HEK293 (cell line): ENCODE measurements around the gene CCR5AS.
A peak's percentile ranks its signal among the peaks of the same experiment; 100 is the strongest.

ENCODE experiments used
- CTCF ChIA-PET: fragments of 350-600 bp; formaldehyde crosslinking; extraction: SDS; loops from one replicate; lab custom pipeline; 2021; ENCODE audit warnings: antibody characterized with exemption; lab: Yijun Ruan, JAX
- POLR2A ChIA-PET: fragments of 300-600 bp; formaldehyde crosslinking; extraction: SDS; loops from one replicate; lab custom pipeline; 2020; ENCODE audit warnings: antibody characterized with exemption, inconsistent platforms; lab: Yijun Ruan, JAX
- H3K27ac ChIP-seq: fragments of 200-500 bp; sonication (Bioruptor generic); 2 replicates; pipeline ENCODE4 v1.5.1; 2014; ENCODE audit warnings: low read depth, low read length, control low read depth, inconsistent platforms; ENCODE audit errors: extremely low read depth
- H3K36me3 ChIP-seq, 2 experiments: fragments of 200-500 bp in 1 of 2; sonication (Bioruptor generic) in 1 of 2; 1 replicate in 1 of 2; 2 replicates in 1 of 2; pipeline ENCODE4 v1.5.1; 2014 to 2017; ENCODE audit warnings: inconsistent platforms in 2 of 2, low read length in 2 of 2; ENCODE audit not compliant: control insufficient read depth in 2 of 2, insufficient read depth in 1 of 2
- H3K4me1 ChIP-seq: fragments of 200-500 bp; sonication (Bioruptor generic); 2 replicates; pipeline ENCODE4 v1.5.1; 2014; ENCODE audit warnings: mild to moderate bottlenecking, low read length, inconsistent platforms; ENCODE audit not compliant: control insufficient read depth, insufficient read depth
- H3K4me3 ChIP-seq: 2 replicates; pipeline ENCODE4 v1.5.1; 2011; ENCODE audit warnings: low read depth, mild to moderate bottlenecking, control low read depth, low read length, moderate library complexity
- H3K9me3 ChIP-seq: fragments of 200-500 bp; sonication (Bioruptor generic); 2 replicates; pipeline ENCODE4 v1.5.1; 2014; ENCODE audit warnings: low read depth, low read length, inconsistent platforms; ENCODE audit not compliant: control insufficient read depth, insufficient read depth
- CTCF ChIP-seq: fragments of 450-650 bp; formaldehyde crosslinking; IDR thresholded peaks from 2 replicates; pipeline ENCODE4 v1.5.1; 2016; ENCODE audit warnings: missing biosample characterization, missing genetic modification characterization
- ELK4 ChIP-seq: IDR thresholded peaks from 2 replicates; pipeline ENCODE4 v1.6.1; 2011; ENCODE audit warnings: mild to moderate bottlenecking, low read depth, low read length, borderline replicate concordance
- GLIS1 ChIP-seq: fragments of 450-650 bp; formaldehyde crosslinking; IDR thresholded peaks from 2 replicates; pipeline ENCODE4 v1.5.1; 2016; ENCODE audit warnings: missing biosample characterization, missing genetic modification characterization
- HOXD13 ChIP-seq: sonication (generic); formaldehyde crosslinking; IDR thresholded peaks from 2 replicates; pipeline ENCODE4 v1.8.0; 2022; ENCODE audit warnings: missing genetic modification reagents, borderline replicate concordance
- KLF7 ChIP-seq: fragments of 450-650 bp; formaldehyde crosslinking; IDR thresholded peaks from 2 replicates; pipeline ENCODE4 v1.5.1; 2016; ENCODE audit warnings: missing biosample characterization, missing genetic modification characterization, borderline replicate concordance
- ZBTB48 ChIP-seq: fragments of 450-650 bp; formaldehyde crosslinking; IDR thresholded peaks from 2 replicates; pipeline ENCODE4 v1.5.1; 2016; ENCODE audit warnings: missing biosample characterization, missing genetic modification characterization
- ZNF169 ChIP-seq: fragments of 450-650 bp; formaldehyde crosslinking; IDR thresholded peaks from 2 replicates; pipeline ENCODE4 v1.5.1; 2016; ENCODE audit warnings: missing biosample characterization, missing genetic modification characterization
- ZNF23 ChIP-seq: fragments of 450-650 bp; formaldehyde crosslinking; IDR thresholded peaks from 2 replicates; pipeline ENCODE4 v1.5.1; 2016; ENCODE audit warnings: missing biosample characterization, missing genetic modification characterization, borderline replicate concordance
- ZNF24 ChIP-seq: fragments of 450-650 bp; formaldehyde crosslinking; IDR thresholded peaks from 2 replicates; pipeline ENCODE4 v1.5.1; 2016; ENCODE audit warnings: missing biosample characterization, missing genetic modification characterization
- ZNF335 ChIP-seq: fragments of 450-650 bp; formaldehyde crosslinking; conservative IDR thresholded peaks from 2 replicates; pipeline ENCODE4 v1.5.1; 2016; ENCODE audit warnings: missing biosample characterization, missing genetic modification characterization
- ZNF404 ChIP-seq: fragments of 450-650 bp; formaldehyde crosslinking; IDR thresholded peaks from 2 replicates; pipeline ENCODE4 v1.5.1; 2017; ENCODE audit warnings: missing biosample characterization, missing genetic modification characterization
- ZNF426 ChIP-seq: fragments of 450-650 bp; formaldehyde crosslinking; IDR thresholded peaks from 2 replicates; pipeline ENCODE4 v1.5.1; 2017; ENCODE audit warnings: missing biosample characterization, missing genetic modification characterization, mild to moderate bottlenecking, inconsistent platforms, moderate library complexity
- ZNF501 ChIP-seq: fragments of 450-650 bp; formaldehyde crosslinking; IDR thresholded peaks from 2 replicates; pipeline ENCODE4 v1.5.1; 2016; ENCODE audit warnings: missing biosample characterization, missing genetic modification characterization
- ZNF571 ChIP-seq: fragments of 450-650 bp; formaldehyde crosslinking; IDR thresholded peaks from 2 replicates; pipeline ENCODE4 v1.5.0; 2017; ENCODE audit warnings: missing biosample characterization, missing genetic modification characterization
- ZNF654 ChIP-seq: fragments of 450-650 bp; formaldehyde crosslinking; IDR thresholded peaks from 2 replicates; pipeline ENCODE4 v1.5.1; 2016; ENCODE audit warnings: low read depth, missing biosample characterization, missing genetic modification characterization
- ZNF768 ChIP-seq: fragments of 450-650 bp; formaldehyde crosslinking; IDR thresholded peaks from 2 replicates; pipeline ENCODE4 v1.5.1; 2018; ENCODE audit warnings: missing biosample characterization, mild to moderate bottlenecking, missing genetic modification characterization
- ZNF785 ChIP-seq: fragments of 450-650 bp; formaldehyde crosslinking; IDR thresholded peaks from 2 replicates; pipeline ENCODE4 v1.5.1; 2016; ENCODE audit warnings: missing biosample characterization, missing genetic modification characterization
- ZSCAN16 ChIP-seq: fragments of 450-650 bp; formaldehyde crosslinking; IDR thresholded peaks from 2 replicates; pipeline ENCODE4 v1.5.1; 2016; ENCODE audit warnings: missing biosample characterization, missing genetic modification characterization
- ZSCAN30 ChIP-seq: fragments of 450-650 bp; IDR thresholded peaks from 2 replicates; pipeline ENCODE4 v1.5.1; 2018; ENCODE audit warnings: missing biosample characterization, mild to moderate bottlenecking, missing genetic modification characterization, moderate library complexity
- TF ChIP-seq, protein P1 (sequence below): fragments of 450-650 bp; formaldehyde crosslinking; IDR thresholded peaks from 2 replicates; pipeline ENCODE4 v1.5.1; 2017; ENCODE audit warnings: missing biosample characterization, missing genetic modification characterization
- TF ChIP-seq, protein P2 (sequence below): fragments of 450-650 bp; formaldehyde crosslinking; IDR thresholded peaks from 2 replicates; pipeline ENCODE4 v1.5.1; 2017; ENCODE audit warnings: missing biosample characterization, missing genetic modification characterization

Gene CCR5AS

GRCh38 chr3:46372492-46373359, 34.1 kb downstream of the CCR5AS start:
- Histone ChIP-seq H3K9me3 (no peaks in the 10 kb centered on the region), H3K4me1 (no peaks in the 10 kb centered on the region), H3K27ac (no peak overlapping the region), H3K4me3 (no peak overlapping the region)
- POLR2A ChIA-PET: no interaction called here
- TF ChIP-seq ZSCAN16 (tag by site-specific recombination) (no peak), CTCF (tag by site-specific recombination) (0 out of 2 replicates have a peak, but pooled peaks have one; percentile 9), HOXD13 (CRISPR knock-in tag) (no peak), ZNF654 (peak; percentile 60), ZNF169 (tag by site-specific recombination) (no peak)
- TF ChIP-seq, all 188 proteins: peak for 2
- no peaks in the 10 kb centered on the region for H3K36me3 ChIP-seq
- CTCF ChIA-PET: interaction anchor here (0.7 to 4.6 kb wide), 6 partner anchors 62 to 284 kb away, joined by 3 to 21 read pairs (median 4); no protein-coding TSS in a partner anchor

DNA sequence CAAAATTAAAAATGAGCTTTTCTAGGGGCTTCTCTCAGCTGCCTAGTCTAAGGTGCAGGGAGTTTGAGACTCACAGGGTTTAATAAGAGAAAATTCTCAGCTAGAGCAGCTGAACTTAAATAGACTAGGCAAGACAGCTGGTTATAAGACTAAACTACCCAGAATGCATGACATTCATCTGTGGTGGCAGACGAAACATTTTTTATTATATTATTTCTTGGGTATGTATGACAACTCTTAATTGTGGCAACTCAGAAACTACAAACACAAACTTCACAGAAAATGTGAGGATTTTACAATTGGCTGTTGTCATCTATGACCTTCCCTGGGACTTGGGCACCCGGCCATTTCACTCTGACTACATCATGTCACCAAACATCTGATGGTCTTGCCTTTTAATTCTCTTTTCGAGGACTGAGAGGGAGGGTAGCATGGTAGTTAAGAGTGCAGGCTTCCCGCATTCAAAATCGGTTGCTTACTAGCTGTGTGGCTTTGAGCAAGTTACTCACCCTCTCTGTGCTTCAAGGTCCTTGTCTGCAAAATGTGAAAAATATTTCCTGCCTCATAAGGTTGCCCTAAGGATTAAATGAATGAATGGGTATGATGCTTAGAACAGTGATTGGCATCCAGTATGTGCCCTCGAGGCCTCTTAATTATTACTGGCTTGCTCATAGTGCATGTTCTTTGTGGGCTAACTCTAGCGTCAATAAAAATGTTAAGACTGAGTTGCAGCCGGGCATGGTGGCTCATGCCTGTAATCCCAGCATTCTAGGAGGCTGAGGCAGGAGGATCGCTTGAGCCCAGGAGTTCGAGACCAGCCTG, 35.1 kb downstream of the CCR5AS start:
- Histone ChIP-seq H3K36me3 (no peaks in the 10 kb centered on the region), H3K27ac (no peak overlapping the region), H3K9me3 (no peaks in the 10 kb centered on the region), H3K4me1 (no peaks in the 10 kb centered on the region), H3K4me3 (no peak overlapping the region)
- POLR2A ChIA-PET: no interaction called here
- CTCF ChIA-PET: interaction anchor here (0.6 to 4.6 kb wide), 8 partner anchors 95 to 706 kb away, joined by 3 to 21 read pairs (median 4); no protein-coding TSS in a partner anchor
- TF ChIP-seq ZNF785 (no peak), ZSCAN16 (tag by site-specific recombination) (no peak), ZNF768 (0 out of 2 replicates have a peak, but pooled peaks have one; percentile 14)

DNA sequence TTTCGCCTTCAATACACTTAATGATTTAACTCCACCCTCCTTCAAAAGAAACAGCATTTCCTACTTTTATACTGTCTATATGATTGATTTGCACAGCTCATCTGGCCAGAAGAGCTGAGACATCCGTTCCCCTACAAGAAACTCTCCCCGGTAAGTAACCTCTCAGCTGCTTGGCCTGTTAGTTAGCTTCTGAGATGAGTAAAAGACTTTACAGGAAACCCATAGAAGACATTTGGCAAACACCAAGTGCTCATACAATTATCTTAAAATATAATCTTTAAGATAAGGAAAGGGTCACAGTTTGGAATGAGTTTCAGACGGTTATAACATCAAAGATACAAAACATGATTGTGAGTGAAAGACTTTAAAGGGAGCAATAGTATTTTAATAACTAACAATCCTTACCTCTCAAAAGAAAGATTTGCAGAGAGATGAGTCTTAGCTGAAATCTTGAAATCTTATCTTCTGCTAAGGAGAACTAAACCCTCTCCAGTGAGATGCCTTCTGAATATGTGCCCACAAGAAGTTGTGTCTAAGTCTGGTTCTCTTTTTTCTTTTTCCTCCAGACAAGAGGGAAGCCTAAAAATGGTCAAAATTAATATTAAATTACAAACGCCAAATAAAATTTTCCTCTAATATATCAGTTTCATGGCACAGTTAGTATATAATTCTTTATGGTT, 35.9 kb downstream of the CCR5AS start, which contains the start of gene CCR5:
Gene CCR5, plus strand, starts transcription at position 108 of the 680 bp plus-strand sequence. CDS start 1,957 bp downstream, outside the sequence.
- ChIA-PET CTCF (interaction anchor here (0.6 to 4.6 kb wide), 8 partner anchors 7 to 705 kb away, joined by 3 to 21 read pairs (median 4); no protein-coding TSS in a partner anchor), POLR2A (no interaction called here)
- no peaks in the 10 kb centered on the region for H3K36me3 ChIP-seq
- H3K4me3 ChIP-seq: no peak within 1 kb of the TSS
- no peak within 1 kb of the TSS for H3K27ac ChIP-seq
- H3K9me3 ChIP-seq: no peaks in the 10 kb centered on the region
- no peaks in the 10 kb centered on the region for H3K4me1 ChIP-seq
- TF ChIP-seq GLIS1 (tag by site-specific recombination): no peak
- no peak for TF ChIP-seq ZNF501 (tag by site-specific recombination)
- TF ChIP-seq ZNF23 (tag by site-specific recombination): no peak
- no peak for TF ChIP-seq ZSCAN30 (tag by site-specific recombination)
- no peak for TF ChIP-seq ELK4
- TF ChIP-seq ZNF571 (tag by site-specific recombination): no peak
- TF ChIP-seq, protein P1, sequence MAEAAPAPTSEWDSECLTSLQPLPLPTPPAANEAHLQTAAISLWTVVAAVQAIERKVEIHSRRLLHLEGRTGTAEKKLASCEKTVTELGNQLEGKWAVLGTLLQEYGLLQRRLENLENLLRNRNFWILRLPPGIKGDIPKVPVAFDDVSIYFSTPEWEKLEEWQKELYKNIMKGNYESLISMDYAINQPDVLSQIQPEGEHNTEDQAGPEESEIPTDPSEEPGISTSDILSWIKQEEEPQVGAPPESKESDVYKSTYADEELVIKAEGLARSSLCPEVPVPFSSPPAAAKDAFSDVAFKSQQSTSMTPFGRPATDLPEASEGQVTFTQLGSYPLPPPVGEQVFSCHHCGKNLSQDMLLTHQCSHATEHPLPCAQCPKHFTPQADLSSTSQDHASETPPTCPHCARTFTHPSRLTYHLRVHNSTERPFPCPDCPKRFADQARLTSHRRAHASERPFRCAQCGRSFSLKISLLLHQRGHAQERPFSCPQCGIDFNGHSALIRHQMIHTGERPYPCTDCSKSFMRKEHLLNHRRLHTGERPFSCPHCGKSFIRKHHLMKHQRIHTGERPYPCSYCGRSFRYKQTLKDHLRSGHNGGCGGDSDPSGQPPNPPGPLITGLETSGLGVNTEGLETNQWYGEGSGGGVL (tag by site-specific recombination): no peak
- TF ChIP-seq ZBTB48 (tag by site-specific recombination): no peak
- TF ChIP-seq, protein P2, sequence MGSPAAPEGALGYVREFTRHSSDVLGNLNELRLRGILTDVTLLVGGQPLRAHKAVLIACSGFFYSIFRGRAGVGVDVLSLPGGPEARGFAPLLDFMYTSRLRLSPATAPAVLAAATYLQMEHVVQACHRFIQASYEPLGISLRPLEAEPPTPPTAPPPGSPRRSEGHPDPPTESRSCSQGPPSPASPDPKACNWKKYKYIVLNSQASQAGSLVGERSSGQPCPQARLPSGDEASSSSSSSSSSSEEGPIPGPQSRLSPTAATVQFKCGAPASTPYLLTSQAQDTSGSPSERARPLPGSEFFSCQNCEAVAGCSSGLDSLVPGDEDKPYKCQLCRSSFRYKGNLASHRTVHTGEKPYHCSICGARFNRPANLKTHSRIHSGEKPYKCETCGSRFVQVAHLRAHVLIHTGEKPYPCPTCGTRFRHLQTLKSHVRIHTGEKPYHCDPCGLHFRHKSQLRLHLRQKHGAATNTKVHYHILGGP (tag by site-specific recombination): no peak
- no peak for TF ChIP-seq ZNF426 (tag by site-specific recombination)
- TF ChIP-seq ZNF404 (tag by site-specific recombination): no peak
- no peak for TF ChIP-seq KLF7 (tag by site-specific recombination)
- TF ChIP-seq ZNF335: no peak
- TF ChIP-seq ZNF24 (tag by site-specific recombination): no peak
